GM21576 (cell line): ENCODE measurements around the gene VPS51.
A peak's percentile ranks its signal among the peaks of the same experiment; 100 is the strongest.

Experiments used
- ATAC-seq: cut with Tn5 transposase; IDR thresholded peaks from one replicate; pipeline ENCODE4 v1.9.1; 2021; ENCODE audit warnings: mild to moderate bottlenecking, moderate library complexity; ENCODE audit not compliant: unreplicated experiment

The VPS51 gene

DNA sequence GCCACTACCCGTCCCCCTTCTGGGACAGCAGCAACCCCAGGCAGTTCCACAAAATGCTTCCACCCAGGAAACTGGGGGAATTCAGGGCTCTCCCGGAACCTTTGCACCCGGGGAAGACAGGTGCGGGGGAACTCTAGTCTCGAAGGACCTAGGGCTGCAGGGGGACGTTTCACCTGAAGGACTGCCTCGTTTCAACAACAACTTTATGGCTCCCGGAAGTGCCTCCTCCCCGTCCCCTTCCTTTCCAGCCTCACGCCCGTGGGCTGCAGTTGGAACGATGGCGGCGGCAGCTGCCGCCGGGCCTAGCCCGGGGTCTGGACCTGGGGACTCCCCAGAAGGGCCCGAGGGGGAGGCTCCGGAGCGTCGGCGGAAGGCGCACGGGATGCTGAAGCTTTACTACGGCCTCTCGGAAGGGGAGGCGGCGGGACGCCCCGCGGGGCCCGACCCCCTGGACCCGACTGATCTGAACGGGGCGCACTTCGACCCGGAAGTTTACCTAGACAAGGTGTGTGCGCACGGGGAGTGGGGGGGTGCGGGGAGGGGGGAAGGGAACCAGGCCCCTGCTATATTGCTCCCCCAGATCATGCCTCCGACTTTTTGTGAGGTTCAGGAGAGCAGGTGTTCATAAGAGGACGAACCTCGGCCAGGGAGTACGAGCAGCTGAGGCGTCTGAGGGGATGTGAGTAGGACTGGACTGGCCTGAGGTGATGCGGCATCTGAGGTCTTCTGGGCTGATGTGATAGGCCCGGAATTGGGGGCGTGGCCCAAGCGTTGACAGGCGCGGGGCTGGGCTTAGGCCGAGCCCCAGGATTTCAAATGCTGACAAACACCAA is at the start of gene VPS51:
VPS51 (plus strand) TSS at position 241 of the 833 bp plus-strand sequence; CDS start at position 278, 37 bp downstream.
- peak; percentile 80 for ATAC-seq

DNA sequence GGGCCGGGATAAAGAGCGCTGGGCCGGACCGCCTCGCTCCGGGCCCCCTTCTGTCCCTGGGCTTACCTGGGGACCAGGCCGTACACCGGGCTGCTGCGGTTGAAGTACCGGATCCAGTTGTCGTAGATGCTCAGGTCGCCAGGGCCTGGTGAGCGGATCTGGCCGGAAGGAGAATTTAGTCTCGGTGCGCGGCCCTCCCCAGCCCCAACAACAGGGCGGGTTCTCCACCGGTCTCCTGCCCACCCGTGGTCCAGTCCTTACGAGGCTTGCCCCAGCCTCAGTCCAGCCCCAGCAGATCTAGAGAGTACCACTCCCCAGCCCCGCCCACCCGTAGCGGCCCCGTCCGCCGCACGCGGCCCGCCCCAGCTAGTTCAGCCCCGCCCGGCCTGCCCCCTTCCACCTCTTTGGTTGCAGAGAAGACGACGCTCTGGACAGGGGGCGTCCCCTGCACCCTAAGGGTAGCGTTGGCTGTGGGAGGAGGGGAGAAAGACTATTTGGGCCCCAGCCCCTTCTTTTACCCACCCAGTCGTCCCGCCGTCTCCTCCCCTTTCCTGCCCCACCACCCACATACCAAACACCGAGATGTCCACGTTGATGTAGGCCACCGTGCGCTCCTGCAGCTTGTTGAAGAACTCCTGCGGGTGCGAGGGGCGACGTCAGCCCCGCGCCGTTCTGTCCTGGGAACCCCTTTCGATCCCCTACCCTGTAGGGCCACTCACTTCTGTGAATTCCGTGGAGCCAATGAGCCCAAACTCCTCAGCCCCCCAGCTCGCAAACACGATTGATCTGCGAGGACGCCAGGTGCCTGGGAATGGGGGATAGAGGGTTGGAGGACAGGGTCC is 48.2 kb upstream of the VPS51 start:
- ATAC-seq = no peak

DNA sequence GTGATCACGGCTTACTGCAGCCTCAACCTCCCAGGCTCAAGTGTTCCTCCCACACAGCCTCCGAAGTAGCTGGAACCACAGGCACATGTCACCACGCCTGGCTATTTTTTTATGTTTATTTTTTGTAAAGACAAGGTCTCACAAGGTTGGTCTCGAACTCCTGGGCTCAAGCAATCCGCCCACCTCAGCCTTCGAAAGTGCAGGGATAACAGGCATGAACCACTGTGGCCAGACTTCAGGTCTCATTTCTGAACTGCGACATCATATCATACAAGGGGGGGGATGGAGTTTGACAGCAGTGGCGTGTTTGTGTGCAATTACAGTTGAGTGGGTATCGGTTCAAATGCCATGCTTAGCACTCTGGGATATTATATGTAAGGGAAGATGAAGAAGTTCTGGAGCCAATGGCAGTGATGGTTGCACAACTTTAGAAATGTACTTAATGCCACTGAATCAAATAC is 44.6 kb upstream of the VPS51 start:
- ATAC-seq = no peak

DNA sequence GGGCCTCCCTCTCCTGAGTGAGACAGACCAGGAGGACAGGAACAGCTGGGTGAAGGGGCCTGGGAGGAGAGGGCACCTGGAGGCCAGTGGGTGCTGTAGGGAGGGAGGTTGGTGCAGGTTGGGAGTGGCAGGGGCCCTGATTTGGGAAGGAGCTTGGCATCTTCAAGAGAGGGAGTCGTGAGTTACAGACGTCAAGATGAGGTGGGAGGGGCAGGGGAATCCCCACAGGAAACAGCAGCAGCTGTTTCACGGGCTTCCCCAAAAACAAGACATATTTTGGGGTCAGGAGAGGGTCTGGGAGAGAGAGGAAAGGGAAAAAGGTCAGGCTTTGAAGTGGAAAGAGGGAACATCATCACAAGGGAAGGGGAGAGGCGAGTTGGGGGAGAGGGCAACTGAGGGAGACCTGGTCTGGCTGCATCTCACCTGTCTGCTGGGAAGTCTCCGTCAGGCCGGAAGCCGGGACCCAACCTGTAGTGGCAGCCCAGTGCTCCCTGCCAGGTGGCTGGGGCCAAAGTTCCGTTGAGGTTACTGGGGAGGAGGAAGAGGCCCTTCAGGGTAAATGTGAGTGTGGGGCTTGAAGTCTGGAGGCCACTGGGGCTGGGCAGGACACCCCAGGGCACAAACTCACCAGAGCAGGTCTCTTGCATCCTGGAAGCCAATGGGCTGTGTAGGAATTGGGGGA is 42.0 kb upstream of the VPS51 start:
- no peak for ATAC-seq

DNA sequence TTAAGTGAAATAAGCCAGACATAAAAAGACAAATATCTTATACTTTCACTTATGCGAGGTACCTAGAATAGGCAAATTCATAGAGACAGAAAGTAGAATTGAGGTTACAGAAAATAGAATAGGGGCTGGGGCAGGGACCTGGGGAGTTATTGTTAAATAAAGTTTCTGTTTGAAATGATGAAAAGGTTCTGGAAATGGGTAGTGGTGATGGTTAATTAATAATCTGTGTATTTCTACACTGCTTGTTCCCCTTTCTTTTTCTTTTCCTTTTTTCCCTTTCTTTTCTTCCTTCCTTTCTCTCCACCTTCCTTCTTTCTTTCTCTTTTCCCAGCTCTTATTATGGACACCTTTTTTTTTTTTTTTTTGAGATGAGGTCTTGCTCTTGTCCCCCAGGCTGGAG is 40.5 kb upstream of the VPS51 start:
- no peak for ATAC-seq

DNA sequence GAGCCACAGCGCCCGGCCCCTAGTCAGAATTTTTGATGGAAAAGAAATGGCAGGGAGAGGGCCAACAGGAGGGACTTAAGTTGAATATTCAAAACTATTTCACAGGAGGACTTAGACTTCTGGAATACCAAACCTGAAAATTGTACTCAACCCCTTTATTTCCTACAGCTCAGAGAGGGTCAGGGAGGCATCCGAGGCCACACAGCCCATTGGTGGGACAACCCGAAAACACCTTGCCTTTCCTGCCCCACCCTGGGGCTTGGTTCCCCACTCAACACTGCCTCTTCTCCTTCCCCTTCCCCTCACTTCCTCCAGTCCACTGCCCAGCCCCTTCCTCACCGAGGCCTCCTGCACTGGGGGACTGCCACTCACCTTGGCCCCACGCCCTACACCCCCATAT is 39.0 kb upstream of the VPS51 start:
- no peak for ATAC-seq

DNA sequence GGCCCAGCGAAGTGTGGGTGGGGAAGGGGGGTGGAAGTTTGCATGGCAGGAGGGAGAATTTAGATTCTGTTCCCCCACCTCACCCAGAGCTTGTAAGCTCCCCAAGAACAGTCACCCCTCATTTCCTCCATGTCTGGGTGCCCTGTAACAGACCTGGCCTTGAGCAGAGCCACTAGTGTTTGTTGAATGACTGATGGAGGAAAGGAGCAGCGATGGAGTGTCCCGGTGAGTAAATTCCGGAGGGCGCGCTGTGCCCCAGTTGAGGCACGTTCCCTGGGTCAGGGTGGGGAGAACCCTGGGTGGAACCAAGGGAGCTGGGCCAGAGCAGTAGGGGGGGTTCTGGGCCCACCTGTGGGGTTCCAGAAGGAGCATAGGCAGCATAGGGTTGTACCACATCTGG is 38.5 kb upstream of the VPS51 start:
- ATAC-seq = no peak

DNA sequence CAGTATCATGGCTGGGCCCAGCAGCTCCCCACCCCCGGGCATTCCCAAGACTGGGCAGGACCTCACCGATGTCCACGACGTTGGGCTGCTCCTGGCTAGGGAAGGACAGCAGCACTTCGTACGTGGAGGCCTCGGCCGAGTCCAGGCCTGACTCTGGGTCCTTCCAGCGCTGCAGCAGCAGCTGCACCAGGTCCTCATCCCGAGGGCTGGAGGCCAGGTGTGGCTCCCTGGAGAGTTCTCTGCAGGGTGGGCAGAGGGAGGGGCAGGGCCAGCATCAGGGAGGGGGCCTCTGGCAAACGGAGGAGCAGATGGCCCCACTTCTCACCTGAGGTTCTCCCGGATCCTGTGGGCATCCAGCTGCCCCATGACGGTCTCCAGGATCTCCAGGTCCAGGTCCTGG is 38.0 kb upstream of the VPS51 start:
- no peak for ATAC-seq

DNA sequence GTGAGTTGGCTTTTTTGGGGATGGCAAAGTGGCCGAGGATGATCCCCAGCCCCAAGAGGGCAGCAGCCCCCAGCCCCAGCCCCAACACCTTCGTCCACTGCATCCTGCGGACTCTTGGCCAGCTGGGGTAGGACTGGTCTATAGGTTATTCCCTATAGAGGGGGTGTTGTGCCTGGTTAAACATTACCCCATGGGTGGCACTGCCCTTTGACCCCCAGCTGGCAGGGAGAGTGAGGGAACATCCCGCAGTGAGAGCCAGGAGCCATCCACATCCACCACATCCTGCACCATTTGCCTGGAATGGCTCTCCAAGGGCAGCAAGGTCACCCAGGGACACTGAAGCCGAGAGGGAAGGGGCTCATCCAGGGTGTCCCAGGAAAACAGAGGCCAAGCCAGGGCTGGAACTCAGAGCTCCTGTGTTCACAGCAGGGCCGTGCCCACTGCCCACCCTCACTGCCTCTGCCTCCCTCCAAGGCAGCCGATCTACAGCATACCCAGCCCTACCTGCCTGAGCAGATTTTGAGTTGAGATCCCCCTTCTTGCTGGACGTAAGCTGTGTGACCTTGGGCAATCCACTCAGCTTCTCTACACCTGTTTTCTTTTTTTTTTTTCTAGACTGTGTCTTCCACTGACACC is 37.5 kb upstream of the VPS51 start, which contains the start of gene NAALADL1:
NAALADL1 (minus strand) TSS at position 135 of the 636 bp plus-strand sequence; CDS start at position 103, 32 bp downstream.
- no peak for ATAC-seq

DNA sequence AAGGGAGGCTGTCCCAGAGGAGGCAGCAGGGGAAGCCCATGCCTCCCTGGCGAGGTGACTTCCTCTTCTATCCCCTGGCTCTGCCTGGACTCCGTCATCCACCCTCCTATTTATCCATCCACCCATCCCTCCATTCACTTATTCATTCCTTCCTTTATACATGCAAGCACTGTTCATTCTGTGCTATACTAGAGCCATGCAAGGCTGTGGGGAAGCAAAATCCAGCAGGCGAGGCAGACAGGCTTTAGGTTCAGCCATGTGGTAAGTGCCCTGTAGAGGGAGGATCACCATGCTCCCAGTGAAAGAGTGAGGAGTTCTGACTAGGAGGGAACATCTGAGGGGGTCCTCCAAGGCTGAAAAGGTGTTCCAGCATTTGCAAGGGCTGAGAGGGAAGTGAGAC is 36.5 kb upstream of the VPS51 start:
- no peak for ATAC-seq

DNA sequence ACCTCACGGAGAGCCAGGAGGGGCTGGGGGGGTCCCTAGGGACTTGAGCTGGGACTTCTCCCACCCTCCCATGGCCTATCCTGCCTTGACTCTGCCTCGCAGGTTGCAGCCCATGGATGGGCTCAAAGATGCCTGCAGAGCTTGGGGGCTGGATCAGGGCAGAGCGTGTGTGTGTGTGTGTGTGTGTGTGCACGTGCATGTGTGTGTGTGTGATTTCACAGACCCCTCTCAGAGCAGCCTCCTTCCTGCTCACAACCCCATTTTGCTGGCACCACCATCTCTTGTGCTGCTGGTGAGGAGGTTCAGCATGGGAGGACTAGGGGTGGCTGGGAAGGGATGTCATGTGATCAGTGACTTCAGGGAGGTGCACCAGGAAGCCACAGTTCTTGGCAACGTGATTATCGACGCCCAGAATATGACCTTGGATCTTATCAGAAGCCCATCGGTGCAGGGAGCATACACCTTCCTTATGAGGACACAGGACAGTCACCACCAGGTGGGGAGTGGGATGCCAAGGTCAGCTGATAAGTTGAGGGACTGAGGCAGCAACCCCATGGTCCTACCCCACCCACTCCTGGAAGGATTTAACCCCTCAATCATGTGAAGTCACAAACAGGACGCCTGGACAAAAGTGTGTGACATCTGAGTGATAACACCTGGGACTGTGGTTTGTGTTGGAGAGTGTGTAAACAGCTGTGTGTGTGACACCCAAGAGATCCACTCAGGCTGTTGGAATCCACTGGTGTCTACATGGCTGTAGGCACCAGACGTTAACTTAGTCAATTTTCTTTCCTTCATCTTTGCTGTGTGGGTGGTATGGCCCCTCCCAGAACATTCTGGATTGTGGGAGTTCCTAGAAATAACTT is 35.8 kb upstream of the VPS51 start:
- no peak for ATAC-seq

DNA sequence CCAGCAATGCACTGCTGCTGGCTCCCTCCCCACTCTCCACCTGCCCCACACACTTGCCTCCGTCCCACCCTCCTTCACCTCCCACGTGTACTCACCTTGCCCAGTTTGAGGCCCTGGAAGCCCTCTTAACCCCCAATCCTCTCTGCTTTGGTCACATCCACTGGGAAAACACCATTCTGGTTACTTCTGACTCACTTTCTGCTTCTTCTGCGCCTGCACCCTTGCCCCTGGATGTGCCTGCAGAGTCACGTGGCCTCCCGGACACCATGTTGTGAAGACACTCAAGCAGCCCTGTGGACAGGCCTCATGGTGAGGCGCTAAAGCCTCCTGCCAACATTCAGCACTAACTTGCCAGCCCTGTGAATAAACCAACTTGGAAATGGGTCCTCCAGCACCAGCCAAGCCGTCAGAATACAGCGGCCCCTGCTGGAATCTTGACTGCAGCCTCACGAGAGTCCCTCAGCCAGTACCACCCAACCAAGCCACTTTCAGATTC is 35.1 kb upstream of the VPS51 start:
- ATAC-seq = no peak

DNA sequence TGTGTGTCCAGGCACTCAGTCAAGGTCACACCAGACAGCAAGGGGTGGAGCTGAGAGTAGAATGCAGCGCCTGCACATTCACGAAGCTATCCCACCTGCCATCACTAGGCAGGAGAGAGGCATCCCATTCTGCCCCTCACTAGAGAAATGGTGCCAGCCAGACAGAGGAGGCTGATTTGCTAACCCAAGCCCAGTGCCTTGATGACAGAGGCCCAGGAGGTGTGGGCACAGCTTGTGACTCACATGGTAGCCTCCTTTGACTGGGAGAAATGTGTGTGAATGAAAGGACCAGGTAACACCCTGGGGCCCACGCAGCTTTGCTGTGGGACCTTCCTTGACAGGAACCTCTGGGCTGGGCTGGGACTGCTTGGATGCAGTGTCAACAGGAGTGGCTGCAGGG is 32.5 kb upstream of the VPS51 start:
- no peak for ATAC-seq

DNA sequence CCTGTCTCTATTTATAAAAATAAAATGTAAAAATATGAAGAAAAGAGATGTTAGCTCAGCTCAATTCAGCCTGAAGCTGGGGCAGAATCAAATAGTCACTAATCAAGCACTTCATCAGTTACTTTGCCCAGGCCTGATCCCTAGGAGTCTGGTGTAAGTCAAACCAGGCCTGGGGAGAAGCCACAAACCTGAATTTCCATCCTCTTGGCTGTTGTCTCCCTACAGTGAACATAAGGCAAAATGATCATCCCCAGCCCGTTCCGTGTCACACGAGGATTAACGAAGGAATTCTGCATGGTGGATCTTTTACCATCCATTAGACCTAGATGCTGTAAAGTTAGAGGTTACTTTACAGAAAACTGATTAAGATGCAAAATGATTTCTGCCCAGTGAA is 31.2 kb upstream of the VPS51 start:
- ATAC-seq = no peak

DNA sequence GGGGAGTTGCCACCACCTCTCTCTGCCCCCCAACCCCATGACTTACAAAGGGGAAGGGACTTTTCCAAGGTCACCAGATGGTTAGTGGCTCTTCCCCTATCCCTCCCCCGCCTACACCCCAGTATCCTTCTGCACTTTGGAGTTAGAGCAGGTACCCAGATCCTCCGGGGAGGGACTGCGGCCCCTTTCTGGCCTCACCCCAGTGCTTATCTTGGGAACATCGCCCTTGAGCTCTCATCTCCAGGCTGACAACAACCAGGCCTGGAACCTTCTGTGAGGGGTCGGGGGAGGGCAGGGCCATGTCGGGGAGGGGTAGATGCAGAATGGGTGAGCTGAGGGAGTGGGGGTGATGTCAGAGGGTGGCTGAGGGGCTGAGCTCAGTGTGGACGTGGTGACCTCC is 30.2 kb upstream of the VPS51 start:
- ATAC-seq = no peak

DNA sequence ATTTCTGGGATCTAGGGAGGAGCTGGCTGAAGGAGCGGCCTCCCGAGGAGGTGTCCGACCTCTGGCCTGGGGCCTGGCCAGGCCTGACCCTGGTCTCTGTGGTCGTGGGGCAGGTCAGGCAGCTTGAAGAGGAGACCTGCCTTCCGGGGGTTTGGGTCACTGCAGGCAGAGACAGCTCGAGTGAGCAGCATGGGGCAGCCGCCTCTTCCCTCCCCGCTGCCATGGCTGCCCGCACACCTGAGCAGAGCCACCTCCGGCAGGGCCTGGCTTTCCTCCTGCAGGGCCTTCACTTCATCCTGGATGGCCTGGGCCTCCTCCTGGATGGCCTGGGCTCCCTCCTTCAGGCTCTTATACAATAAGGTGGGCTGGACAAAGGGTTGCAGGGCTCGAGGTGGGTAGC is 29.7 kb upstream of the VPS51 start:
- no peak for ATAC-seq

DNA sequence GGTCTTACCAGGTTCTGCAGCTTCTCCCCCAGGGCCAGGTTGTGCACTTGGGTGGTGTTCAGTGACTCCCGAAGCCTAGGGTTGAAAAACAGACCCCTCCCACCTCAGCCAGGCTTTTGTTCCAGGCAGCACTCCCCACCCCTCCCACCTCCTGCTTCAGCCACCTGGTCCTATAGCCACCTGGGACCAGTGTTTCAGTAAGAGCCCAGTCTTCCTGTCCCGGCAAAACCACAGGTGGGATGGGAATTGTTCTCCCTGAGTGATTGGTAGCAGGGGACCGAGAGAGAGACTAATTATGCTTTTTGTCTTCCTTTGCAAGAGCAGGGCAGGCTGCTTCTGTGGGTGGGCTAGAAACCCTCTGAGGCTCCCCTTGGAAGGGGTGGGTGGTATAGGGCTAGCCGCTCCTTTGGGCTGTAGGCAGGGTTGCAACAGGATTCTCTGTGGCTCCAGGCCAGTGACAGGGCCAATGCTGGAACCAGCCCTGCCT is 29.2 kb upstream of the VPS51 start:
- no peak for ATAC-seq

DNA sequence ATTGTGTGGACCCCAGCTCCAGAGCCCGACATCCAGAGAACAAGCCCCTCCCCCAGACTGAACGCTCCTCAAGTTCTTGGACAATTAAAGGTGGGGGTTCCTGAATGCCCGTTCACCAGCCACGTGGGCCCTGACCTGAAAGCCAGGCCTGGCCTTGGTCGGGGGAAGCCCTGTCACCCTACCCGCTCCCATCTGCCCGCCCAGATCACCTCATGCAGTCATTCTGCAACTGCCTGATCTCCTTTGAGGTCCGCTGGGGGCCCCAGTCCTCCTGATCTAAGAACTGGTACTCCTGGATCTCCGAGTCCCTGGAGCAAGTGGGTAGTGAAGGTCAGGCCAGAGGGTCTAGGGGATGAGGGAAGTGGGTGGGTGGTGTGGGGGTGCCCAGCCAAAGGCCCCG is 28.6 kb upstream of the VPS51 start:
- ATAC-seq = no peak

DNA sequence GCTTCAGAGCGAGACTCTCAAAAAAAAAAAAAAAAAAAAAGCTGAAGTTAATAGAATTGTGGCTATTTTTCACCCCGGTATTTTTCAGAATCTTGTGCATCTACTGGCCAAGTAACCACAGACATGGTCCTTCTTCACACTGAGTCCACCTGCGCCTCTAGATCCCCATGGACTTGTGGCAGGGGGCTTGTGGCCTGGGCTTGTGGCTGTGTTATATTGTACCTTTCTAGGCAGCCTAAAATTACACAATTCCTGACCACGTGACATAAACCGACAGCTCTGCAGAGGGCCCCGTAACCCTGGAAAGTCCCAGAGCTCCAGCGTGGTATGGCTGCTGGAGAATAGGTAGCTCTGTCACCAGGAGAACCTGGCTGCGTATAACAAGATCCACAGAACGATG is 26.8 kb upstream of the VPS51 start:
- no peak for ATAC-seq
